CD4-positive, alpha-beta T cell treated with Interleukin-6 for 4 hours (primary cell): ENCODE results near the gene SMTNL2.
A peak's percentile ranks its signal among the peaks of the same experiment; 100 is the strongest.

Source experiments
- DNase-seq: peaks from one replicate; pipeline ENCODE4 v3.0.0-alpha.2; 2020; ENCODE audit warnings: mixed read lengths

Gene SMTNL2

DNA sequence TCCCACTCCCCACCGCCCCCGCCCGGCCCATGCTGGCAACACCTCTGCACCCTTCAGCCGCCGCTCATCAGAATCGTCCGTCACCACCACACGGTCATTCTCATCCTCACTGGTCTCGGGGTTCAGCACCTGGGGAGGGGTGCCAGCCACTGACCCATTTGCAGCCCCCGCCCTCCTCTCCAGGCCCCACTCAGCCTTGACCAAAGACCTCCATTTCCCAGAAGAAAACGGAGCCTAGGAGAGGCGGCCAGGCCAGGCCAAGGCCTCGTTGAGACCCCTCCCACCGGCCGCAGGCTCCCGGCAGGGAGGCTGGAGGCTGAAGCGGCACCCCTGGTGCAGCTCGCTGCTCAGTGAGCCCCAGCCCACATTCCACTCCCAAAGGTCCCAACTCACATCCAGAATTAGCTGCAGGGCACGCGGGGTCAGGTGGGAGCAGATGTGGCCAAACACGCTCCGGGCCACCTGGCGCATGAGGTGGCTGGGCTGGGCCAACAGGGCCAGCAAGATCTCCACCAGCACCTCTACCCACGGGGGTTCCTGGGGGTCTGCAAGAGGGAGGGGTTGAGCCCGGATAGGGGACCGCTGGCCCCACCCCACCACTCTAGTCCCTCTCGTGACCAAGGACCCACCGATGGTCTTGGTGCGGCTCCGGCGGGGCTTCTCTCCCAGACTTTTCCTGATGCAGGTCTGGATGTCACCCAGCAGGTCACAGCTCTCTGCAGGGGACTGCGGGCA, 38.9 kb upstream of the SMTNL2 start:
- DNase-seq, result no peak

GRCh38 chr17:4547118-4547906, 37.0 kb upstream of the SMTNL2 start:
- DNase-seq, result no peak

- no peak for DNase-seq
Measured at GRCh38 chr17:4548061-4548461, 36.3 kb upstream of the SMTNL2 start.

- DNase-seq, result no peak
Measured at GRCh38 chr17:4548721-4549531, 35.4 kb upstream of the SMTNL2 start.

DNA sequence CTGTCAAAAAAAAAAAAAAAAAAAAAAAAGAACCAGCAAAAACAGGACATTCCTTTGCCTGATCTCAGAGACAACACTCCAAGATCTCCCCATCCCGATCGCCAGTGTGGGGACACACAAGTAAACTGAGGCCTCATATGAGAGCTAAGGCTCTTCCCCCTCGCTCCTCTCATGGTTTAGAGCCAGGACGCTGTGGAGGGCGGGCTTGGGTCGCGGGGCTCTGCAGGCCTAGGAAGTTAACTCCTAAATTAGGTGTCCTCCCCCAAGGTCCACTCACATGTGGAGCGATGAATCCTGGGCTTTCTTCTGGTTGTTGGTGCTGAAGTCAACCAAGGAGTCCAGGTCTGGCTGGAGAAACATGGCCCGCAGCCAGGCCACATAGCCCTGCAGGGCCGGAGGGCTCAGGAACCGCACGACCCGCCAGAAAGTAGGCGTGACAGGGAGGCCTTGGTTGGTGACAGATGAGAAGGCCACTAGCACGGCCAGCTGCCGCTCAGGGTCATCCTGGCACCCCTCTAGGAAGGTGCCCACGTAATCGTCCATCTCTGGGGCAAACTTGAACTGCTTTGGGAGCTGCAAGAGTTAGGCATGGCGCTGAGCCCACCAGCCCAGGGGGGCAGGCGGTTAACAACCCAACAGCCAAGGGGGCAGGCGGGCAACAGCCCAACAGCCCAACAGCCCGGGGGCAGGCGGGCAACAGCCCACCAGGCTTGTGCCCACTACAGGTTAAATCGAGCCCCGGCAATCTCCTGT, 34.4 kb upstream of the SMTNL2 start:
- no peak for DNase-seq

DNA sequence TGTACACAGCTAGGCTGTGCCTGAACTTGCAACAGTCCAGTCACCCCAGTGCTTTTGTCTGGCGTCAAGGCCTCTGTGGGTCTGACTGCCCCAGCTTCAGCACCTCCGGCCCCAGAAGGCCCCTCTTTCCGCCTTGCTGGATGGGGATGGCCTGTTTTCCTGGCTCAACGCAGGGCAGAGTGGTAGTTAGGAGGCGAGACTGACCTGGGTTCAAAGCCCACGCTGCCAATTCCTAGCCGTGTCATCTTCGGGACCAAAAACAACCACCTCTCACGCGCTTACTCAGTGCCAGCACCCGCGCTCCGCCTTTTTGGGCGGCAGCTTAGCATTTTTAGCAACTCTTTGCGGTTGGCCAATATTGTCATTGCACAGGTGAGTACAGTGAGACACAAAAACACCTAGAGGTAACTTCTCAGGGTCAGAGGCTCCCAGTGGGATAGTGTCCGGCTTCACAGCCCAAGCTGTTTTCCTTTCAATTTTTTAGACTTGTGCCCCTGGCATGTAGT, 33.7 kb upstream of the SMTNL2 start:
- no peak for DNase-seq

GRCh38 chr17:4551141-4551540, 33.2 kb upstream of the SMTNL2 start:
- no peak for DNase-seq

DNA sequence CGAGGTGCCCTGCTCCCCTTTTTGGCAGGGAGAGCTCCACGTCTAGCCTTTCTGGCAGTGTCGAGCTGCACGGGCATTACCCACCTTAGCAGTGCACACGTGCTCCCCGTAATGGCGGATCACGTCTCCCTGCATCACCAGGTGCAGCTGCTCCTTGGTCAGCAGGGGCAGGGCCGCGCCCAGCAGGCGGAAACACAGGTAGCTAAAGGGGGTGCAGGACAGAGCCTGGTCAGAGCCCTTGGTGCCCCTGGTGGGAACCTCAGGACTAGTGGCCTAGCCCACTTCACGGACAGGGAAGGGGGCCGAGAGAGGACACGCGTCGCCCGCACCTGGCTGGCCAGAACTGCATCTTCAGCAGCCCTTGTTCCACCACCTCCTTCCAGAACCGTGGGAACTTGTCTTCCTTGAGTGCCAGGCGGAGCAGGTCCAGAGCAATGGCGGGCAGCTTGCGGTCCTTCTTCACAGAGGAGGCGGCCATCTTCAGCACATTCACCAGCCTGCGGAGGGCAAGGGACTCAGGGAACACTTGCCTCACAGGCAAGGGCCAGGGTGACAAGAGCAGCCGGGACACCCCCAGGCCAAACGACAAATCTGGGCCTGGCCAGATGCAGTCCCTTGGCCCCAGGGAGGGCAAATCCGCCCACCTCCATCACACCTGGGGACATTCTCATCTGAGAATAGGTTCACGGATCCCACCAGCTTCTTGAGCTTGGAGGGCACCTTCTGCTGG, 32.4 kb upstream of the SMTNL2 start:
- no peak for DNase-seq

DNA sequence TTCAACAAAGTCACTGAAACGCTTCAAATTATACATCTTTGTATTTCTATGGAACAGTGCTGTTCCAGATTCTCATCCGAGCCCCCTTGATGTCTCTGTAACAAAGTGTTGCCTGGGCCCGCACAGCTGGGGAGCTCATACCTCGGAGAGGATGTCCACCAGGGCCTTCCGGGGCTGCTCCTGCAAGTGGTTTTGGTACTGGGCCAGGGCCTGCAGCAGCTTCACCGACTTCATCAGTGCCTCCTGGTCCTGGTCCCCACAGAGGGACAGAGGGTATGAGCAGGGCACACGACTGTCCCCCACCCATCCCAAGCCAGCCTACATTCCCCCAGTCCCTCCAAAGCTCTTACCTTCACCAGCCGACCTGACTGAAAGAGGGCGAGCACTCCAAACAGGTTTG, 30.7 kb upstream of the SMTNL2 start:
- DNase-seq, result no peak

- DNase-seq, result no peak
Measured at GRCh38 chr17:4554441-4554996, 29.8 kb upstream of the SMTNL2 start.

- peak; percentile 99 for DNase-seq
Measured at GRCh38 chr17:4554997-4555799, 29.1 kb upstream of the SMTNL2 start, which contains the start of gene MYBBP1A. TSS of gene MYBBP1A (minus strand) at chr17:4555384. CDS start at chr17:4555324, 60 bp downstream.

DNA sequence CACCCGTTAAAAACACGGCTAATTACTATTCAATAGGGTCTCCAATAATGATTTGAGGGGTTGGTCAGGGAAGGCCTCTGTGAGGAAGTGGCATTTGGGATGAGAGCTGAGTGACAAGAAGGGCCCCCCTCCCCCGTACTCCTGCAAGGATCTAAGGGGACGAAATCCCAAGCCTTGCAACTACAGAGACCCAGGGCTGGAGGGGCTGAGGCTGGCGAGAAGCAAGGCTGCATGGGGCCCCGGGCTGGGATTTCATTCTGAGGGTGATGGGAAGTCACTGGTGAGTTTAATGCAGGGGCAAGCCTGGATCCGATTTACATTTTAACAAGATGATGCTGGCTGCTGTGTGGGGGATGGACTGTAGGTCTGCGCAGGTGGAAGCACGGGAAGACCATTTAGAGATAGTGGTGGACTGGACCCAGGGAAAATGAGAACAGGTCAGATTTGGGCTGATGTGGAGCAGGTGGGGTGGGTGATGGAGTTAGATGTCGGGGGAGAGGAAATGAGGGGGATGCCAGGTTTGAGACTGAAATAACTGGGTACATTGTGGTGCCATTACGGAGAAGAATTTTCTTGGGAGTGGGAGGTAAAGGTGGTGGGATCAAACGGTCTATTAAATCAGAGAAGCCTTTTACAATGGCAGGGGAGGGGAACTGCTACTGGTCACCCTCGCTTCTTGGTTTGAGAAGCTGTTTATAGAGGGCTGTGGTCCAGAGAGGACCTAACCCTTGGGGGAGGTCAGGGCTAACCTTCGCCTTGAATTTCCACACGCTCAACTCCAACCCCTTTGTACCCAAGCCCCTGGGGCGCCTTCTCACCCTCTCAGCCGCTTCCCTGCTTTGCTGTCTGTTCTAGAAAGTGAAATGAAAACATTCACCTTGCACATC, 28.2 kb upstream of the SMTNL2 start:
- no peak for DNase-seq

- no peak for DNase-seq
Measured at GRCh38 chr17:4556996-4557395, 27.3 kb upstream of the SMTNL2 start.

GRCh38 chr17:4557626-4558346, 26.5 kb upstream of the SMTNL2 start:
- no peak for DNase-seq

DNA sequence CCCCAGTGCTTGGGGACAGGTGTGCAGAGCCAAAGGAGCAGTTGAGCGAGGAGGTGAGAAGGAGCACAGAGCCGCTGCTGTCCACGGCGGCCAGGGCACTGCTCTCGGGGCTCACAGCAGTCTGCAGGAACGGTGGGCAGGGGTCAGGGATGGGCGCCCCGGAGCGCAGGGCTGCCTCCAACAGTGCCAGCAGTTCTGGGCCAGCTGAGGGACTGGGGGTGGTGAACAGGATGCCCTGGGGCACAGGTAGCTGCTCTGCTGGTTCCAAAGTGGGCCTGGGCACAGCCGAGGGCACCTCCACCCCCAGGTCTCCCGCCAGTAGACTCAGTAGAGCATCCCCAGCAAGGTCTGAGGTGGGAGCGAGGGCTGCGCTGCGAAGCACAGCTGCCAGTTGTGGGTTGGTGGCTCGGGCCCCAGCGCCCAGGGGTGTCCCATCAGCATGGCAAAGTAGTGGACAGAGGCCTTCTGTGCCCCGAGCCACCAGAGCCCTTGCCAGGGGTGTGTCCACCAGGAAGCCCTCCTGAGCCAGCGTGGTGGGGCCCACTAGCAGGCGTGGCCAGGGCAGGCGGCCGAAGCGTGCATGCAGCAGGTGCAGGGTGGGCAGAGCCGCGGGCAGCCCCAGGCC, 25.9 kb upstream of the SMTNL2 start:
- DNase-seq, result no peak

GRCh38 chr17:4559139-4559791, 25.1 kb upstream of the SMTNL2 start:
- DNase-seq, result no peak

DNA sequence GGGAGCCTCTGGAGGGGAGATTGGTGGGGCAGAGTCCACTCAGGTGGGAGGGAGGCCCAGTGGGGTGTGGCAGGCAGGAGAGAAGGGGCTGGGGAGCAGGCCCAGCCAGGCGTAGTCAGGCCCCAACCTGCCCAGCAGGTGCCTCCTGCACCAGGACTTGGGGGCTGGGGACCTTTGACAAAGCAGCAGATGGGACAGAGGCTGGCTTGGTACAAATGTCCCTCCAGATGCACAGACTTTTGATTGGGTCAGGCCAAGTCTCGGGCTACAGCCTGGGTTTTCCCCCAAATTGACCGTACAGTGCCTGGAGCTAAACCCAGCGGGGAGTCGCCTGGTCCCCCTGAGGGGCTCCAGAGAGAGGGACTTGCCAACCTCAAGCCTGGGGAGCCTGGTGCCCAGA, 24.4 kb upstream of the SMTNL2 start:
- no peak for DNase-seq

DNA sequence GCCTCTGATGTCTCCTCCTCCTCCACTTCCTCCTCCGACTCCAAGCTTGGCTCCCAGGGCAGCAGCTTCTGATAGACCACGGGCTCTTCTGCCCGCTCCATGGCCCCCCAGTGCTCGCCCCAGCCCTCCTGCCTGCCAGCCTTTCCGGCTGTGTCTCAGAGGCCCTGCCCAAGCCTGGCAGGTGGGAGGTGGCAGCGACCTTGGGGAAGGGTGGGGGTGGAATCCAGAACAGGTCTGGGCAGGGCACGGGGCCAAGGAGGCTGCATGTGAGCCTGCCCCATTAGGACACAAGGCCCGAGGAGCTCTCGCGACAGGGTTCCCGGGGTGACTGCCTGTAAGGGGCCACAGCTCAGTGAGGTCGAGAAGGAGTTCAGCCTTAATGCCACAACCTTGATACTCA, 23.9 kb upstream of the SMTNL2 start, which contains the start of gene GGT6:
TSS of gene GGT6 (minus strand) at position 157 of the 400 bp plus-strand sequence. CDS start at position 101, 56 bp downstream.
- DNase-seq, result no peak
